ENCODE results near the gene FANCD2OS. TPM values are rescaled to one million over a fixed set of nuclear protein-coding genes. Genes with fewer than 3 reads are reported as not detected.

Gene FANCD2OS, protein sequence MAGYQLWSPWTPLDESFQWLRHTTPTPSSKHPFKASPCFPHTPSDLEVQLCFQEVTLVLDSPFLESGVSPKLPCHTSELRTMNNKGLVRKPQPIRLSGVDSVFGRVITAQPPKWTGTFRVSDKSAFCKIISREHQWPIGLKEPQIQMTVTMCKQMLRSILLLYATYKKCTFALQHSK
- total RNA-seq: under 1 TPM in 1 of 4 donors, not detected in 3; 0.77 TPM

DNA sequence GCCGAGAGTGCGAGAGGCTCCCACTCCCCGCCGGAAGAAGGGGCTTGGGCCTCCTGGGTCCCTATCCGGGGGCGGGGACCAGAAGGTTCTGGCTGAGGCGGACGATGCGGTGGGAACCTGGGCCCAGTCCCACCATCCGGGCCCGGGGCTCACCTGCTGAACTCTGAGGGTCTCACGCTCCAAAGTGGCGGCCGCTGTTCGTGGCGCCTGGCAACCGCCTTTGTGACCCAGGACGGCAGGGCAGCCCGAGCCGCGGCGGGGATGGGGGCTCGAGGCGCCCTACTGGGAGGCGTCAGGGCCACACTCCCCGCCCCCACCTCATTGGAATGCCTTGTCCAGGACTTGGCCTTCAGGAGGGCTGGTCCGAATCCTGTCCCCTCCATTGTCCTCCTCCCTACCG, at the start of gene FANCD2OS:
FANCD2OS (minus strand) TSS at position 165 of the 400 bp plus-strand sequence. CDS start 3,481 bp downstream, outside the sequence.
- TF ChIP-seq POLR2AphosphoS5 (IDR thresholded peaks at IDR 0.05) (no peak), POLR2A (IDR thresholded peaks at IDR 0.05) (no peak), EP300 (IDR thresholded peaks at IDR 0.05) (no peak)
- TF ChIP-seq, protein P1, sequence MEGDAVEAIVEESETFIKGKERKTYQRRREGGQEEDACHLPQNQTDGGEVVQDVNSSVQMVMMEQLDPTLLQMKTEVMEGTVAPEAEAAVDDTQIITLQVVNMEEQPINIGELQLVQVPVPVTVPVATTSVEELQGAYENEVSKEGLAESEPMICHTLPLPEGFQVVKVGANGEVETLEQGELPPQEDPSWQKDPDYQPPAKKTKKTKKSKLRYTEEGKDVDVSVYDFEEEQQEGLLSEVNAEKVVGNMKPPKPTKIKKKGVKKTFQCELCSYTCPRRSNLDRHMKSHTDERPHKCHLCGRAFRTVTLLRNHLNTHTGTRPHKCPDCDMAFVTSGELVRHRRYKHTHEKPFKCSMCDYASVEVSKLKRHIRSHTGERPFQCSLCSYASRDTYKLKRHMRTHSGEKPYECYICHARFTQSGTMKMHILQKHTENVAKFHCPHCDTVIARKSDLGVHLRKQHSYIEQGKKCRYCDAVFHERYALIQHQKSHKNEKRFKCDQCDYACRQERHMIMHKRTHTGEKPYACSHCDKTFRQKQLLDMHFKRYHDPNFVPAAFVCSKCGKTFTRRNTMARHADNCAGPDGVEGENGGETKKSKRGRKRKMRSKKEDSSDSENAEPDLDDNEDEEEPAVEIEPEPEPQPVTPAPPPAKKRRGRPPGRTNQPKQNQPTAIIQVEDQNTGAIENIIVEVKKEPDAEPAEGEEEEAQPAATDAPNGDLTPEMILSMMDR (IDR thresholded peaks at IDR 0.05): no peak
- WGBS, 2 donors (ENCODE audit: low coverage in 1 of 2): no CpG with 5 or more reads among the region's 28 CpGs
- Histone ChIP-seq H3K9me3 (no peaks in the 10 kb centered on the region), H3K4me1 (no peaks in the 10 kb centered on the region), H3K27ac (no peak within 1 kb of the TSS), H3K36me3 (no peaks in the 10 kb centered on the region), H3K4me3 (no peak within 1 kb of the TSS), H3K27me3 (peaks cover 11% of the 10 kb centered on the region)
- no peak for ATAC-seq

DNA sequence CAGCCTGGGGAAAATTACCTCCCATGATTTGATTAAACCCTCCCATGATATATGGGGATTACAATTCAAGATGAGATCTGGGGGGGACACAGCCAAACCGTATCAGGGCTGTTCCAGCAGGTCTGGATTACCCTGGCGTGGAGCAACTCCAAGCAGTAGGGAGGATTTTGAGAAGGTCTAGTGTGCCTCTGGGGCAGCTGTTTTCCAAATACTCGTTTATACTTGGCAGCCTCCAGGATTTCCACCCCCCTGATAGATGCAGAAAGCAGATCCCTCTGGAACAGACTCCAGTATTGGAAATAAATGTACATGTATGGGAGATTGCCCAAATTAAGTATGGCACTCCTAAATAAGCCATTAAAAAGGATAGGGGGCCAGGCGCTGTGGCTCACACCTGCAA, 49.0 kb upstream of the FANCD2OS start:
- Histone ChIP-seq H3K36me3 (peaks cover 0 to 31% of the 10 kb centered on the region in 2 donors), H3K27ac (no peak overlapping the region), H3K9me3 (no peaks in the 10 kb centered on the region), H3K27me3 (no peaks in the 10 kb centered on the region), H3K4me3 (no peak overlapping the region), H3K4me1 (no peaks in the 10 kb centered on the region)
- 30 to 55% methylated on average over 2 to 4 of the region's 4 CpGs for WGBS, 2 donors (ENCODE audit: low coverage in 1 of 2)
- no peak for TF ChIP-seq EP300 (IDR thresholded peaks at IDR 0.05)
- TF ChIP-seq, protein P1 (IDR thresholded peaks at IDR 0.05): no peak
- no peak for TF ChIP-seq POLR2AphosphoS5 (IDR thresholded peaks at IDR 0.05)
- no peak for TF ChIP-seq POLR2A (IDR thresholded peaks at IDR 0.05)
- ATAC-seq: no peak

DNA sequence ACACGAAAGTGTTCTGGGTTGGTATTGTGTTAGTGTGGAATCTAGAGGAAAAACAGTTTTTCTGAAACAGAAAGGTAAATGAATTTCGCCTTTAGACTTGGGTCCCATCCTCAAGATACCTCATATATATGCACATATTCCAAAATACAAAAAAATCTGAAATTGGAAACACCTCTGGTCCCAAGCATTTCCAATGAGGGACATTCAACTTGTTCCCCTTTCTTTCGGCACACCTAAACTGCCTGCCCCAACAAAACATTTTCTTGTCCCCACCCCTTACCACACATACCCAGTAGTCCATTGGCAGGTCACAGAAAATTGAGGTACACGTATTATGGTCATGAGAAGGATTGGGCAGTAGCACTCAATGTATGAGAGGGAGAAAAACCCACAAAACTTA, 47.6 kb upstream of the FANCD2OS start:
- no peak for ATAC-seq
- 86 to 88% methylated on average over 3 to 4 of the region's 4 CpGs for WGBS, 2 donors (ENCODE audit: low coverage in 1 of 2)
- TF ChIP-seq, protein P1 (IDR thresholded peaks at IDR 0.05): no peak
- TF ChIP-seq POLR2AphosphoS5 (IDR thresholded peaks at IDR 0.05): no peak
- no peak for TF ChIP-seq POLR2A (IDR thresholded peaks at IDR 0.05)
- TF ChIP-seq EP300 (IDR thresholded peaks at IDR 0.05): no peak

DNA sequence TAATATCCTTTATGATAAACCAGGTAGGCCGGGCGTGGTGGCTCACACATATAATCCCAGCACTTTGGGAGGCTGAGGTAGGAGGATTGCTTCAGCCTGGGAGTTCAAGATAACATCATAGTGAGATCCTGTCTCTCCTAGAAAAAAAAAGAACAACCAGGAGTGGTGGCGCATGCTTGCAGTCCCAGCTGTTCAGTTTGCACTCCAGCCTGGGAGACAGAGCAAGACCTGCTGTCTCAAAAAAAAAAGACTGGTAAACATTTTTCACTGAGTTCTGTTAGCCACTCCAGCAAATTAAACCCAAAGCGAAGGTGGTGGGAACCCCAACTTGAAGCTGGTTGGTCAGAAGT, 47.0 kb upstream of the FANCD2OS start:
- peaks cover 0 to 50% of the 10 kb centered on the region in 2 donors for H3K36me3 ChIP-seq
- 88% methylated on average over 4 of the region's 4 CpGs; no CpG with 5 or more reads in 1 of the 2 donors for WGBS, 2 donors (ENCODE audit: low coverage in 1 of 2)

More for the DNA sequence above, 47.6 kb upstream of the FANCD2OS start:
- H3K27ac ChIP-seq: no peak overlapping the region
- no peaks in the 10 kb centered on the region for H3K27me3 ChIP-seq
- no peak overlapping the region for H3K4me3 ChIP-seq
- peaks cover 0 to 44% of the 10 kb centered on the region in 2 donors for H3K36me3 ChIP-seq
- H3K4me1 ChIP-seq: no peaks in the 10 kb centered on the region
- no peaks in the 10 kb centered on the region for H3K9me3 ChIP-seq

More for the DNA sequence above, 47.0 kb upstream of the FANCD2OS start:
- TF ChIP-seq POLR2AphosphoS5 (IDR thresholded peaks at IDR 0.05) (no peak), EP300 (IDR thresholded peaks at IDR 0.05) (no peak), POLR2A (IDR thresholded peaks at IDR 0.05) (no peak)
- TF ChIP-seq, protein P1 (IDR thresholded peaks at IDR 0.05): no peak
- ATAC-seq: no peak
- Histone ChIP-seq H3K27me3 (no peaks in the 10 kb centered on the region), H3K9me3 (no peaks in the 10 kb centered on the region), H3K27ac (no peak overlapping the region), H3K4me3 (no peak overlapping the region), H3K4me1 (no peaks in the 10 kb centered on the region)

All from gastroesophageal sphincter (tissue), 4 donors.